SHP77 (cell line): ENCODE measurements around the gene JPH2.

Source experiments
- DNase-seq, 2 experiments: peaks; one replicate each; lab custom pipeline; 2025; lab: John Stamatoyannopoulos, UW

JPH2 gene

GRCh38 chr20:44125332-44126127 lies 61.5 kb downstream of the JPH2 start:
- no peak for DNase-seq

- DNase-seq = no peak
These were observed 63.0 kb downstream of the JPH2 start for GRCh38 chr20:44123874-44124535.

GRCh38 chr20:44123251-44123650 lies 63.7 kb downstream of the JPH2 start:
- DNase-seq = no peak

GRCh38 chr20:44120676-44121425 lies 66.1 kb downstream of the JPH2 start:
- no peak for DNase-seq

GRCh38 chr20:44118185-44119033 lies 68.6 kb downstream of the JPH2 start:
- no peak for DNase-seq

GRCh38 chr20:44117296-44118184 lies 69.4 kb downstream of the JPH2 start:
- DNase-seq = no peak

GRCh38 chr20:44115762-44116644 lies 71.0 kb downstream of the JPH2 start:
- DNase-seq = no peak

GRCh38 chr20:44115181-44115580 lies 71.8 kb downstream of the JPH2 start:
- no peak for DNase-seq

- no peak for DNase-seq
These were observed 73.2 kb downstream of the JPH2 start for GRCh38 chr20:44113618-44114376.

- DNase-seq = no peak
These were observed 73.9 kb downstream of the JPH2 start for GRCh38 chr20:44112889-44113617.

GRCh38 chr20:44112456-44112855 lies 74.5 kb downstream of the JPH2 start:
- DNase-seq = no peak

GRCh38 chr20:44111712-44112335 lies 75.2 kb downstream of the JPH2 start:
- no peak for DNase-seq

GRCh38 chr20:44110816-44111568 lies 76.0 kb downstream of the JPH2 start:
- no peak for DNase-seq

GRCh38 chr20:44109951-44110361 lies 77.0 kb downstream of the JPH2 start:
- no peak for DNase-seq

GRCh38 chr20:44106615-44107014 lies 80.4 kb downstream of the JPH2 start:
- no peak for DNase-seq

GRCh38 chr20:44104798-44105517 lies 82.0 kb downstream of the JPH2 start:
- DNase-seq = peak; percentile 58 to 74
